Coronary artery (tissue), 2 donors: ENCODE results near the gene PRR7.

Experiments
- DNase-seq: peaks from one replicate; pipeline ENCODE4 v3.0.0-alpha.2; 2017; ENCODE audit warnings: low spot score
- H3K27ac ChIP-seq, 2 donors: fragments of 200-600 bp; sonication (generic); one replicate each; pipeline ENCODE4 v1.5.1; 2016 to 2019
- H3K4me3 ChIP-seq: fragments of 200-600 bp; sonication (generic); 2 replicates; pipeline ENCODE4 v1.5.1; 2016; ENCODE audit warnings: mild to moderate bottlenecking, moderate library complexity
- CTCF ChIP-seq: fragments of 200-600 bp; sonication (generic); IDR thresholded peaks from one replicate; pipeline ENCODE4 v1.5.1; 2019; ENCODE audit warnings: antibody characterized with exemption

Gene PRR7

DNA sequence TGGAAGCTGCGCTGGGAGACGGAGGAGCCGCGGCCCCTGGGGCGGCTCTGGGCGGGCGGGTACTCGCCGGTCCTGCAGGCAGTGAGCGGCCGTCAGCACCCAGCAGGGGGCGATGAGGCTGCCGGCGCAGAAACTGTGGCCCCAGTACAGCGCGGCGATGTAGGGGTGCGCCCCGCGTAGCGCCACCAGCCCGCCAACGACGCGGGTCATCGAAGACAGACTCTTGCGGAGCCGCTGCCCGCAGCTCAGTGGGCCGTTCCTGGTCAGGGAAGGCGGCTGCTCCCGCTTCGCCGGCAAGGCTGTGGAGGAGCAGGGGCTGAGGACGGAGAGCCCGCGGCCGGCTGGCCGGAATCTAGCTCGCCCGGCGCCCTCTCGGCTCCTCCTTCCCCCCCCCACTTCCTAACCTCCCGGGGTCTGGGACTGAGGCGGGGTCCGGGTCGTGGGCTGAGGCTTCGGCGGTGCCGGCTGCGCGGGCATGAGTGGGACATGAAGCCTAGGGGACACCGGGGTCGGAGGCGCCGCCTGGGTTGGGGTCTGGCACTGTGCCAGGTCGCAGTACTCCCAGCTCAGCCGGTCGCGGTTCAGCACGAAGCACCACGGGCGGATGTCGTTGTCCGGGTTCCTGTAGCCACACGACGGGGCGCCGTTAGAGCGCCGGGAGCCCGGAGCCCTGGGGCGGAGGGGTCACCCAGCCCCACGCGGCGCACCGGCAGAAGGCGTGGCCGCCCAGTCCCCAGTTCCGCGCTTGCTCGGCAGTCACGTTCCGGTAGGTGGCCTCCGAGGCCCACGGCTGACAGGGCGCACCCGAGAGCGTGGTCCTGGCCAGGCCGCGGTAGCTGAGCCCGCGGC is 42.6 kb upstream of the PRR7 start:
- H3K4me3 ChIP-seq = peak overlapping the region; percentile 77
- no peak for DNase-seq
- H3K27ac ChIP-seq = peak overlapping the region in 1 of 2 donors; percentile 24
- peak; percentile 56 for TF ChIP-seq CTCF

DNA sequence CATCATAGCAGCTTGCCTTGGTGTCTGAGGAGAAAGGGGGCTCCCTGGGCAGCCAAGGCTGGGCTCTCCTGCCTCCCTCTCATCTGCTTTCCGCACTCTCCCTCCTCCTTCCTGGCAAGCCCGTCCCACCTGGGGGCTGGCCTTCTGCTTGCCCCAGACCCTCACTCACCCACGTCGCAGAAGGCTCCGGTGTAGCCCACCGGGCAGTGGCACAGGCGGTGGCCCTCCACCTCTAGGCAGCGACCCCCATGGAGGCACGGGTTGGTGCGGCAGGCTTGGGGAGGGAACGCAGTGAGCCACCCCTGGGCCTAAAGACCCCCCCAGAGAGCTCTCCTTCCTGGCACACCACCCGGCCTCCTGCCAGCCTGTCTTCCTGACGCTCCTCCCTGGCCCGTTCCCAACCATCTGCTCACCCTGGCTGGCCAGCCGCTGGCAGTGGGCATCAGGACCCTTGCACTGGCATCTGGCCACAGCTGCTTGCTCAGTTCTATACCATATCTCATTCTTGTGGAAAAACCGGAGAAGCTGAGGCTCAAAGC is 41.9 kb upstream of the PRR7 start:
- no peak for DNase-seq
- H3K4me3 ChIP-seq = peak overlapping the region; percentile 77
- no peak overlapping the region for H3K27ac ChIP-seq
- TF ChIP-seq CTCF = no peak

GRCh38 chr5:177405312-177405711 is 41.3 kb upstream of the PRR7 start:
- Histone ChIP-seq H3K4me3 (no peak overlapping the region), H3K27ac (no peak overlapping the region)
- TF ChIP-seq CTCF = no peak
- no peak for DNase-seq

GRCh38 chr5:177405805-177406204 is 40.8 kb upstream of the PRR7 start:
- no peak overlapping the region for H3K4me3 ChIP-seq
- DNase-seq = no peak
- no peak for TF ChIP-seq CTCF
- H3K27ac ChIP-seq = no peak overlapping the region

GRCh38 chr5:177409043-177409801 is 37.4 kb upstream of the PRR7 start, which contains the start of gene F12:
Gene F12, minus strand, starts transcription at chr5:177409564. Its CDS starts 37 bp downstream, at chr5:177409527.
- no peak for TF ChIP-seq CTCF
- H3K27ac ChIP-seq = no peak within 1 kb of the TSS
- H3K4me3 ChIP-seq = no peak within 1 kb of the TSS
- DNase-seq = no peak

GRCh38 chr5:177410575-177410974 is 36.0 kb upstream of the PRR7 start:
- DNase-seq = no peak
- Histone ChIP-seq H3K4me3 (no peak overlapping the region), H3K27ac (no peak overlapping the region)
- TF ChIP-seq CTCF = no peak
